DOHH2 (cell line): Measurements from ENCODE around the gene STK38L.

ENCODE experiments used
- H3F3A ChIP-seq: fragments of 200-600 bp; sonication (generic), shearing (Covaris generic); 2 replicates; pipeline ENCODE4 v1.6.0; 2016; ENCODE audit warnings: antibody characterized with exemption, mild to moderate bottlenecking; ENCODE audit not compliant: control insufficient read depth, insufficient read depth
- H3K27ac ChIP-seq: fragments of 200-600 bp; sonication (generic); 2 replicates; pipeline ENCODE4 v1.5.1; 2014; ENCODE audit warnings: low read depth, mild to moderate bottlenecking, low read length, moderate library complexity
- H3K27me3 ChIP-seq: fragments of 200-600 bp; sonication (generic); 2 replicates; pipeline ENCODE4 v1.6.1; 2014; ENCODE audit warnings: mild to moderate bottlenecking, low read length, mixed read lengths; ENCODE audit not compliant: control insufficient read depth
- H3K36me3 ChIP-seq: fragments of 200-600 bp; sonication (generic); 2 replicates; pipeline ENCODE4 v1.6.1; 2014; ENCODE audit warnings: mild to moderate bottlenecking, low read length, moderate library complexity, mixed read lengths; ENCODE audit not compliant: control insufficient read depth
- H3K4me1 ChIP-seq: fragments of 200-600 bp; sonication (generic); 2 replicates; pipeline ENCODE4 v1.6.1; 2014; ENCODE audit warnings: mild to moderate bottlenecking, low read length, mixed read lengths; ENCODE audit not compliant: control insufficient read depth
- H3K4me2 ChIP-seq: fragments of 200-600 bp; sonication (generic); 2 replicates; pipeline ENCODE4 v1.6.0; 2014; ENCODE audit warnings: mild to moderate bottlenecking, low read length, moderate library complexity
- H3K4me3 ChIP-seq: fragments of 200-600 bp; sonication (generic); 2 replicates; pipeline ENCODE4 v1.5.1; 2014; ENCODE audit warnings: mild to moderate bottlenecking, low read length, mixed read lengths
- H3K79me2 ChIP-seq: fragments of 200-600 bp; sonication (generic); 2 replicates; pipeline ENCODE4 v1.6.1; 2014; ENCODE audit warnings: mild to moderate bottlenecking, low read length, mixed read lengths; ENCODE audit not compliant: control insufficient read depth
- H3K9me2 ChIP-seq: fragments of 200-600 bp; sonication (generic); replicated peaks from 2 replicates; pipeline ENCODE4 v1.6.1; 2014; ENCODE audit warnings: mild to moderate bottlenecking, low read length, mixed read lengths; ENCODE audit not compliant: control insufficient read depth
- H3K9me3 ChIP-seq: fragments of 200-600 bp; sonication (generic); 2 replicates; pipeline ENCODE4 v1.6.1; 2014; ENCODE audit warnings: antibody characterized with exemption, low read length, mixed read lengths; ENCODE audit not compliant: control insufficient read depth, insufficient read depth
- H4K20me1 ChIP-seq: fragments of 200-600 bp; sonication (generic); 2 replicates; pipeline ENCODE4 v1.6.0; 2014; ENCODE audit warnings: low read depth, mild to moderate bottlenecking, antibody characterized with exemption, low read length, moderate library complexity; ENCODE audit not compliant: control insufficient read depth, insufficient read depth
- CTCF ChIP-seq: fragments of 200-600 bp; sonication (generic); IDR thresholded peaks from one replicate; pipeline ENCODE4 v1.5.1; 2014; ENCODE audit warnings: antibody characterized with exemption, mild to moderate bottlenecking, low read depth, low read length; ENCODE audit not compliant: poor library complexity, severe bottlenecking
- EZH2phosphoT487 ChIP-seq: fragments of 200-600 bp; sonication (generic); IDR thresholded peaks from 2 replicates; pipeline ENCODE4 v1.6.1; 2017; ENCODE audit warnings: borderline replicate concordance, mild to moderate bottlenecking, antibody characterized with exemption, low read length, moderate library complexity, mixed read lengths

The STK38L gene

DNA sequence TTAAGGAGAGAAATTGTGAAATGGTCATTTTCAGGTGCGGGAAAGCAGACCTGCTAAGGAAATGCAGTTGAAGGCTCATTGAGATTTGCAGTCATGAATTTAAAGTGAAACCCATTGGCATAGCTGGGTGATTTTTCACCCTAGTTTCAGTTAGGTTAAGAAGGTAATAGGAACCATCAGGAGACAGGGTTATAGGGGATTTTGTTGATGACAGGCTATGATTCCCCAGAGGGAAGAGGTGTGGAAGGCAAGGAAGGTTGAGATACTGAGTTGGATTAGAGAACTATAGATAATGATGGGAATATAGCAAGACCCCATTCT lies 65.9 kb downstream of the STK38L start:
- Histone ChIP-seq H4K20me1 (no peaks in the 10 kb centered on the region), H3K4me3 (no peak overlapping the region), H3K79me2 (no peaks in the 10 kb centered on the region), H3K27me3 (no peaks in the 10 kb centered on the region), H3F3A (no peaks in the 10 kb centered on the region), H3K27ac (no peak overlapping the region), H3K36me3 (peaks cover 8% of the 10 kb centered on the region; the same call in 1 of the 2 replicates), H3K4me2 (no peak overlapping the region), H3K4me1 (peaks cover 3% of the 10 kb centered on the region; the same call in 1 of the 2 replicates), H3K9me3 (no peaks in the 10 kb centered on the region), H3K9me2 (no peaks in the 10 kb centered on the region)
- no peak for TF ChIP-seq EZH2phosphoT487
- no peak for TF ChIP-seq CTCF

DNA sequence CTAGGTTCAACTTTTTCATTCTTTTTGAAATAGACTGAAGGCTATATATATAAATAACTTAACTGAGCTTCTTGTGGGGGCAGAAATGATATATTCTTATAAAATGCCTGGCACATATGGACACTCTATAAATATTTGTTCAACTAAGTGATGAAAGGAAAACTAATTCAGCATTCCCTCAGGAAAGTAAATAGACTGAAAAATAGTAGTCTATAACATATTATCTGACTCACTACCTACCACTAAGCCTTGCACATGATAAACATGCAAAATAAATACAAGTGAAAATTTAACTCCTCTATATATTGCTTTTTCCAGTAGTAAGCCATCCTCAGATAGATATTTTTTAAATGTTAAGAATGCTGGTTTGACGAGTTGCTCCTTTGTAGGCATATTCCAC lies 72.9 kb downstream of the STK38L start:
- no peaks in the 10 kb centered on the region for H3F3A ChIP-seq
- H3K79me2 ChIP-seq = no peaks in the 10 kb centered on the region
- no peak overlapping the region for H3K27ac ChIP-seq
- H3K4me3 ChIP-seq = no peak overlapping the region
- peaks cover 23% of the 10 kb centered on the region for H3K36me3 ChIP-seq
- no peaks in the 10 kb centered on the region for H3K27me3 ChIP-seq
- H4K20me1 ChIP-seq = no peaks in the 10 kb centered on the region
- H3K9me3 ChIP-seq = no peaks in the 10 kb centered on the region
- TF ChIP-seq EZH2phosphoT487 (no peak), CTCF (no peak)
- H3K9me2 ChIP-seq = no peaks in the 10 kb centered on the region
- H3K4me2 ChIP-seq = no peak overlapping the region
- H3K4me1 ChIP-seq = no peaks in the 10 kb centered on the region

DNA sequence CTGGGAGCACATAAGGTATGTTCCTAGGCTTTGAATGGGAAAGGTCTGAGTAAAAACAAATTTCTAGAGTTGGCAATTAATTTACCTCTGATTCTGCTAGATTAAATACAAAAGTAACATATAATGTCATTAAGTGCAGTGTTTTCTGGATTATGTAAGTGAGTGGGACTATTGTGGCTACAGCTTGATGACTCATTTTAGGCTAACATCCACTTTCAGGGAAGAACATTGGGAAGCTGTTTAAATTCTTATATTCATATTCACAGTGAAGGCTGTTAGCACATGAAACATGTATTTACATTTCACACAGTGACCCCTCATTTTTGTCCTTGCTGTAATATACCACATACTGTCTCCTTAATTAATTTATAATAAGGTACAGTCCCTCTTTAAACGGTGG lies 75.3 kb downstream of the STK38L start:
- no peak overlapping the region for H3K4me2 ChIP-seq
- no peak overlapping the region for H3K27ac ChIP-seq
- no peak overlapping the region for H3K4me3 ChIP-seq
- H3F3A ChIP-seq = no peaks in the 10 kb centered on the region; the same call in 1 of the 2 replicates
- H4K20me1 ChIP-seq = no peaks in the 10 kb centered on the region
- TF ChIP-seq EZH2phosphoT487 = no peak
- TF ChIP-seq CTCF = no peak
- no peaks in the 10 kb centered on the region for H3K9me3 ChIP-seq
- no peaks in the 10 kb centered on the region for H3K79me2 ChIP-seq
- no peaks in the 10 kb centered on the region for H3K9me2 ChIP-seq
- no peaks in the 10 kb centered on the region for H3K27me3 ChIP-seq
- no peaks in the 10 kb centered on the region for H3K4me1 ChIP-seq
- peaks cover 30% of the 10 kb centered on the region for H3K36me3 ChIP-seq

GRCh38 chr12:27319848-27320247 lies 75.8 kb downstream of the STK38L start:
- Histone ChIP-seq H3K27ac (no peak overlapping the region), H3K4me3 (no peak overlapping the region), H3K27me3 (no peaks in the 10 kb centered on the region), H3K79me2 (no peaks in the 10 kb centered on the region), H3K4me1 (no peaks in the 10 kb centered on the region), H3K9me3 (no peaks in the 10 kb centered on the region), H3K9me2 (no peaks in the 10 kb centered on the region), H4K20me1 (no peaks in the 10 kb centered on the region), H3K36me3 (peaks cover 30% of the 10 kb centered on the region), H3F3A (no peaks in the 10 kb centered on the region; the same call in 1 of the 2 replicates), H3K4me2 (no peak overlapping the region)
- no peak for TF ChIP-seq CTCF
- no peak for TF ChIP-seq EZH2phosphoT487
